K562 (cell line): ENCODE data around the gene CUL9. TPM values are rescaled to one million over a fixed set of nuclear protein-coding genes. Genes with fewer than 3 reads are reported as not detected.

ENCODE experiments used
- ATAC-seq: fragments of 200-7000 bp; cut with Tn5 transposase; 3 replicates; pipeline ENCODE4 v1.9.1; 2020; ENCODE audit warnings: moderate library complexity
- BruUV-seq: library from RNA; stranded (reverse); fragments of 400-500 nt; replicated peaks from 2 replicates; lab custom pipeline; 2021; lab: Mats Ljungman, UMichigan
- CTCF ChIA-PET: fragments of 300-600 bp; formaldehyde crosslinking; extraction: SDS; loops from one replicate; lab custom pipeline; 2021; ENCODE audit warnings: low intra/inter-chr PET ratio; lab: Yijun Ruan, JAX
- POLR2A ChIA-PET: fragments of 300-600, 350-650 bp; sonication (Branson Sonifier 250); formaldehyde crosslinking; extraction: SDS; loops from one replicate; lab custom pipeline; 2021; ENCODE audit warnings: antibody characterized with exemption, inconsistent platforms; lab: Yijun Ruan, JAX
- DNase-seq, 4 experiments: peaks; one replicate each; pipeline versions ENCODE4 v3.0.0 to v3.0.0-alpha.2; 2011 to 2018; ENCODE audit warnings: low spot score in 3 of 4, mixed read lengths in 3 of 4; ENCODE audit errors: extremely low read depth in 1 of 4
- FAIRE-seq: peaks from 2 replicates; lab custom pipeline; 2011; peaks lifted over from hg19 to GRCh38; lab: Jason Lieb, UNC
- H2AFZ ChIP-seq: 2 replicates; pipeline ENCODE4 v1.6.0; 2011; ENCODE audit warnings: low read depth, low read length, control low read depth, inconsistent platforms
- H3K27ac ChIP-seq: fragments of 200-600 bp; 3 replicates; pipeline ENCODE4 v1.8.0; 2011; ENCODE audit warnings: low read depth, mild to moderate bottlenecking, control low read depth, inconsistent platforms, low read length, moderate library complexity, mixed read lengths; ENCODE audit errors: extremely low read depth
- H3K27me3 ChIP-seq, 2 experiments: fragments of 300-600 bp in 1 of 2; 2 replicates in 1 of 2; 3 replicates in 1 of 2; pipeline versions ENCODE4 v1.6.0 to v1.8.0; 2011; ENCODE audit warnings: inconsistent platforms in 2 of 2, low read length in 2 of 2, mild to moderate bottlenecking in 1 of 2, mixed read lengths in 1 of 2, moderate library complexity in 1 of 2; ENCODE audit not compliant: control insufficient read depth in 2 of 2, insufficient read depth in 2 of 2
- H3K36me3 ChIP-seq: fragments of 300-600 bp; 3 replicates; pipeline ENCODE4 v1.8.0; 2011; ENCODE audit warnings: mild to moderate bottlenecking, low read length, inconsistent platforms; ENCODE audit not compliant: control insufficient read depth, insufficient read depth
- H3K4me1 ChIP-seq, 2 experiments: fragments of 200-600 bp in 1 of 2; replicated peaks in 1 of 2; 2 replicates in 1 of 2; 3 replicates in 1 of 2; pipeline versions ENCODE4 v1.5.1 to v1.8.0; 2011; ENCODE audit warnings: inconsistent platforms in 2 of 2, low read length in 2 of 2, mild to moderate bottlenecking in 1 of 2, mixed read lengths in 1 of 2, moderate library complexity in 1 of 2; ENCODE audit not compliant: control insufficient read depth in 2 of 2, insufficient read depth in 2 of 2
- H3K4me2 ChIP-seq: 2 replicates; pipeline ENCODE4 v1.6.1; 2011; ENCODE audit warnings: low read length, control low read depth, inconsistent platforms, mixed read lengths; ENCODE audit not compliant: insufficient read depth
- H3K4me3 ChIP-seq: fragments of 200-600 bp; sonication (generic), shearing (Covaris generic); 2 replicates; pipeline ENCODE4 v1.5.1; 2016; ENCODE audit warnings: control low read depth, inconsistent platforms
- H3K79me2 ChIP-seq: fragments of 200-600 bp; 3 replicates; pipeline ENCODE4 v1.8.0; 2011; ENCODE audit warnings: low read length, inconsistent platforms; ENCODE audit not compliant: control insufficient read depth, insufficient read depth
- H3K9ac ChIP-seq, 2 experiments: 2 replicates each; pipeline versions ENCODE4 v1.6.0 to v1.6.1; 2011; ENCODE audit warnings: low read depth in 2 of 2, low read length in 2 of 2, control low read depth in 1 of 2, inconsistent platforms in 1 of 2, mild to moderate bottlenecking in 1 of 2, mixed read lengths in 1 of 2; ENCODE audit not compliant: insufficient read depth in 1 of 2
- H3K9me1 ChIP-seq: one replicate; pipeline ENCODE4 v1.6.0; 2011; ENCODE audit warnings: inconsistent platforms, mild to moderate bottlenecking, low read length, moderate library complexity; ENCODE audit not compliant: control insufficient read depth, insufficient read depth
- H3K9me3 ChIP-seq: replicated peaks from 2 replicates; pipeline ENCODE4 v1.5.1; 2011; ENCODE audit warnings: low read depth, low read length, inconsistent platforms; ENCODE audit not compliant: control insufficient read depth, insufficient read depth
- H4K20me1 ChIP-seq: replicated peaks from 2 replicates; pipeline ENCODE4 v1.6.1; 2011; ENCODE audit warnings: low read length, inconsistent platforms, mixed read lengths; ENCODE audit not compliant: control insufficient read depth, insufficient read depth
- CBFB ChIP-seq: sonication (generic); formaldehyde crosslinking; IDR thresholded peaks from 2 replicates; pipeline ENCODE4 v1.4.0; 2020; ENCODE audit warnings: mild to moderate bottlenecking, missing genetic modification reagents
- E2F4 ChIP-seq: sonication (generic); formaldehyde crosslinking; IDR thresholded peaks from 2 replicates; pipeline ENCODE4 v1.8.0; 2022; ENCODE audit warnings: mild to moderate bottlenecking, low read depth, missing genetic modification reagents
- ZBTB7A ChIP-seq: IDR thresholded peaks from 2 replicates; pipeline ENCODE4 v1.6.1; 2011; ENCODE audit warnings: low read depth, mild to moderate bottlenecking, low read length, moderate library complexity, borderline replicate concordance; ENCODE audit not compliant: control insufficient read depth
- ZNF354B ChIP-seq: fragments of 250-450 bp; sonication (Bioruptor Pico); IDR thresholded peaks from 2 replicates; pipeline ENCODE4 v1.4.0; 2020
- WGBS: fragments of 100-300 bp; shearing (Covaris generic); methylation state at CpG from one replicate; pipeline ENCODE4 v1.1.6; 2016; ENCODE audit warnings: low coverage, mixed read lengths; ENCODE audit not compliant: insufficient coverage; ENCODE audit errors: missing lambda C conversion rate; 5-methylcytosine and 5-hydroxymethylcytosine counted together
- in situ Hi-C: fragments of 300-500 bp; cut with MboI; formaldehyde crosslinking; loops from 4 replicates; pipeline ENCODE4 v1.15.0; 2018; ENCODE audit warnings: inconsistent platforms, mixed read lengths
- intact Hi-C: fragments of 100-400 bp; cut with micrococcal nuclease; formaldehyde crosslinking; loops from 2 replicates; pipeline ENCODE4 v1.14.2; 2022
- polyA plus RNA-seq, 8 experiments: library from polyadenylated mRNA; depleted of rRNA in 4 of 8; stranded (reverse) in 5 of 8; unstranded in 3 of 8; fragments of >200 nt; fragmentation: Nextera tagmentation in 2 of 8; fragmentation: Illumina TruSeq in 1 of 8; extraction: Ambion mirVana in 2 of 8; extraction: Trizol in 1 of 8; gene quantifications; 2 replicates each; pipeline versions ENCODE4 v1.2.1 to v1.2.3, GENCODE V29; 2011 to 2014; ENCODE audit warnings: inconsistent platforms in 1 of 8, missing spikeins in 1 of 8
- total RNA-seq, 7 experiments: library from RNA; depleted of rRNA in 6 of 7; stranded (reverse); fragments of >200 nt in 6 of 7; fragmentation: Illumina TruSeq in 2 of 7; extraction: Trizol in 2 of 7; gene quantifications; 2 replicates each; pipeline versions ENCODE4 v1.2.1 to v1.2.3, GENCODE V29; 2011 to 2021; ENCODE audit warnings: low replicate concordance in 1 of 7
- TF ChIP-seq, protein P1 (sequence below): sonication (generic); formaldehyde crosslinking; IDR thresholded peaks from 2 replicates; pipeline ENCODE4 v1.9.0; 2022; ENCODE audit warnings: mild to moderate bottlenecking, missing genetic modification reagents

The CUL9 gene
- total and polyA plus RNA-seq, 9 of the 15 experiments (the other 6 are each of a cell fraction or from before 2014, with no cell fraction given): 0.50 to 20.7 (median 6.6) TPM

DNA sequence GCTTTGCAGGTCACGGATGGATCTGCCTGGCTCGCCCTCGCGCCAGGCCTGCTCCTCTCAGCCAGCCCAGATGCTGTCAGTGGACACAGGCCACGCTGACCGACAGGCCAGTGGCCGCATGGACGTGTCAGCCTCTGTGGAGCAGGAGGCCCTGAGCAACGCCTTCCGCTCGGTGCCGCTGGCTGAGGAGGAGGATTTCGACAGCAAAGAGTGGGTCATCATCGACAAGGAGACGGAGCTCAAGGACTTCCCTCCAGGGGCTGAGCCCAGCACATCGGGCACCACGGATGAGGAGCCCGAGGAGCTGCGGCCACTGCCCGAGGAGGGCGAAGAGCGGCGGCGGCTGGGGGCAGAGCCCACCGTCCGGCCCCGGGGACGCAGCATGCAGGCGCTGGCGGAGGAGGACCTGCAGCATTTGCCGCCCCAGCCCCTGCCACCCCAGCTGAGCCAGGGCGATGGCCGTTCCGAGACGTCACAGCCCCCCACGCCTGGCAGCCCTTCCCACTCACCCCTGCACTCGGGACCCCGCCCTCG lies 80.9 kb downstream of the CUL9 start:
- POLR2A ChIA-PET: interaction anchor here (0.6 to 1.6 kb wide), 5 partner anchors 9 to 279 kb away, joined by 3 to 7 read pairs (median 4); partner anchors contain the start of gene PPP2R5D
- Histone ChIP-seq H3K9me1 (no peaks in the 10 kb centered on the region), H3K9ac (peak overlapping the region in 1 of 2 experiments; percentile 56; a peak in 1 of 4 replicates), H2AFZ (no peak overlapping the region), H3K4me3 (no peak overlapping the region), H3K36me3 (no peaks in the 10 kb centered on the region), H3K4me2 (no peak overlapping the region), H3K9me3 (no peaks in the 10 kb centered on the region), H3K79me2 (no peaks in the 10 kb centered on the region), H3K27ac (no peak overlapping the region), H3K27me3 (peaks cover 6 to 21% of the 10 kb centered on the region in 2 experiments; a peak in 4 of 5 replicates), H4K20me1 (peaks cover 4% of the 10 kb centered on the region; the same call in 1 of the 2 replicates), H3K4me1 (peaks cover 9 to 33% of the 10 kb centered on the region in 2 experiments)
- 44% methylated on average over 34 of the region's 39 CpGs for WGBS
- DNase-seq: no peak
- CTCF ChIA-PET: interaction anchor here (0.7 to 1.7 kb wide), 6 partner anchors 68 to 244 kb away, joined by 3 to 11 read pairs (median 4); no protein-coding TSS in a partner anchor
- intact Hi-C loops: loop anchor here (1.0 to 10.0 kb wide), 5 partner anchors 71 to 812 kb away; no protein-coding TSS in a partner anchor
- TF ChIP-seq CBFB (CRISPR knock-in tag) (0 out of 2 replicates have a peak, but pooled peaks have one; percentile 49), ZBTB7A (0 out of 2 replicates have a peak, but pooled peaks have one; percentile 2), ZNF354B (no peak), E2F4 (CRISPR knock-in tag) (0 out of 2 replicates have a peak, but pooled peaks have one; percentile 38)
- TF ChIP-seq, protein P1, sequence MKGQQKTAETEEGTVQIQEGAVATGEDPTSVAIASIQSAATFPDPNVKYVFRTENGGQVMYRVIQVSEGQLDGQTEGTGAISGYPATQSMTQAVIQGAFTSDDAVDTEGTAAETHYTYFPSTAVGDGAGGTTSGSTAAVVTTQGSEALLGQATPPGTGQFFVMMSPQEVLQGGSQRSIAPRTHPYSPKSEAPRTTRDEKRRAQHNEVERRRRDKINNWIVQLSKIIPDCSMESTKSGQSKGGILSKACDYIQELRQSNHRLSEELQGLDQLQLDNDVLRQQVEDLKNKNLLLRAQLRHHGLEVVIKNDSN: 0 out of 2 replicates have a peak, but pooled peaks have one; percentile 2
- ATAC-seq: no peak
- FAIRE-seq: no peak
- in situ Hi-C loops: loop anchor here (5.0 kb wide), 1 partner anchor 229 kb away; no protein-coding TSS in a partner anchor
- no TSS peak for BruUV-seq
